ENCODE data around the gene TRIB2.

- TF ChIP-seq, protein P1, sequence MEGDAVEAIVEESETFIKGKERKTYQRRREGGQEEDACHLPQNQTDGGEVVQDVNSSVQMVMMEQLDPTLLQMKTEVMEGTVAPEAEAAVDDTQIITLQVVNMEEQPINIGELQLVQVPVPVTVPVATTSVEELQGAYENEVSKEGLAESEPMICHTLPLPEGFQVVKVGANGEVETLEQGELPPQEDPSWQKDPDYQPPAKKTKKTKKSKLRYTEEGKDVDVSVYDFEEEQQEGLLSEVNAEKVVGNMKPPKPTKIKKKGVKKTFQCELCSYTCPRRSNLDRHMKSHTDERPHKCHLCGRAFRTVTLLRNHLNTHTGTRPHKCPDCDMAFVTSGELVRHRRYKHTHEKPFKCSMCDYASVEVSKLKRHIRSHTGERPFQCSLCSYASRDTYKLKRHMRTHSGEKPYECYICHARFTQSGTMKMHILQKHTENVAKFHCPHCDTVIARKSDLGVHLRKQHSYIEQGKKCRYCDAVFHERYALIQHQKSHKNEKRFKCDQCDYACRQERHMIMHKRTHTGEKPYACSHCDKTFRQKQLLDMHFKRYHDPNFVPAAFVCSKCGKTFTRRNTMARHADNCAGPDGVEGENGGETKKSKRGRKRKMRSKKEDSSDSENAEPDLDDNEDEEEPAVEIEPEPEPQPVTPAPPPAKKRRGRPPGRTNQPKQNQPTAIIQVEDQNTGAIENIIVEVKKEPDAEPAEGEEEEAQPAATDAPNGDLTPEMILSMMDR (IDR thresholded peaks at IDR 0.05): no peak
- no peak for TF ChIP-seq EZH2 (IDR thresholded peaks at IDR 0.05)
These were observed 9.5 kb downstream of the TRIB2 start for GRCh38 chr2:12726271-12726670.
